Renal cortical epithelial cell (primary cell): ENCODE measurements around the gene FBXO21. TPM values are rescaled to one million over a fixed set of nuclear protein-coding genes. Genes with fewer than 3 reads are reported as not detected.
A peak's percentile ranks its signal among the peaks of the same experiment; 100 is the strongest.
"Not testable (repeated sequence)": the region's sequence is repeated elsewhere in the genome, so short reads cannot be mapped to it uniquely, and the experiment has no call there.

ENCODE experiments used
- DNase-seq: peaks from one replicate; pipeline ENCODE4 v3.0.0-alpha.2; 2011; ENCODE audit warnings: low read depth
- total RNA-seq: library from RNA; depleted of rRNA; stranded (reverse); fragments of >200 nt; gene quantifications from 2 replicates; pipeline ENCODE4 v1.2.3, GENCODE V29; 2014

The FBXO21 gene
- total RNA-seq = 110 and 129 TPM in 2 replicates

- DNase-seq = peak; percentile 43
Measured at GRCh38 chr12:117190210-117190781, at the start of gene FBXO21. Gene FBXO21 (minus strand): TSS chr12:117190470. CDS start chr12:117190456, 14 bp downstream.

- peak; percentile 37 for DNase-seq
Measured at GRCh38 chr12:117236456-117237001, 46.3 kb upstream of the FBXO21 start.

- no peak for DNase-seq
Measured at GRCh38 chr12:117235261-117235660, 45.0 kb upstream of the FBXO21 start.

GRCh38 chr12:117234441-117234840 is 44.2 kb upstream of the FBXO21 start:
- no peak for DNase-seq

GRCh38 chr12:117231750-117232149 is 41.5 kb upstream of the FBXO21 start:
- DNase-seq = no peak

GRCh38 chr12:117228239-117228638 is 38.0 kb upstream of the FBXO21 start:
- DNase-seq = peak; percentile 5

- DNase-seq = no peak
Measured at GRCh38 chr12:117227000-117227653, 36.9 kb upstream of the FBXO21 start.

GRCh38 chr12:117226505-117226904 is 36.2 kb upstream of the FBXO21 start:
- no peak for DNase-seq

- DNase-seq = no peak
Measured at GRCh38 chr12:117225179-117225578, 34.9 kb upstream of the FBXO21 start.

GRCh38 chr12:117220947-117221346 is 30.7 kb upstream of the FBXO21 start:
- not testable (repeated sequence) for DNase-seq

- DNase-seq = no peak
Measured at GRCh38 chr12:117218149-117218548, 27.9 kb upstream of the FBXO21 start.

GRCh38 chr12:117216686-117217085 is 26.4 kb upstream of the FBXO21 start:
- DNase-seq = no peak

GRCh38 chr12:117214797-117215196 is 24.5 kb upstream of the FBXO21 start:
- no peak for DNase-seq

GRCh38 chr12:117213295-117213808 is 23.1 kb upstream of the FBXO21 start:
- DNase-seq = no peak

- DNase-seq = peak; percentile 67
Measured at GRCh38 chr12:117212563-117213190, 22.4 kb upstream of the FBXO21 start.

GRCh38 chr12:117210266-117210918 is 20.1 kb upstream of the FBXO21 start:
- no peak for DNase-seq

GRCh38 chr12:117209626-117210025 is 19.4 kb upstream of the FBXO21 start:
- no peak for DNase-seq

GRCh38 chr12:117208811-117209455 is 18.7 kb upstream of the FBXO21 start:
- no peak for DNase-seq

- DNase-seq = no peak
Measured at GRCh38 chr12:117208206-117208605, 17.9 kb upstream of the FBXO21 start.

GRCh38 chr12:117207675-117208074 is 17.4 kb upstream of the FBXO21 start:
- DNase-seq = no peak

GRCh38 chr12:117202556-117202955 is 12.3 kb upstream of the FBXO21 start:
- no peak for DNase-seq

- no peak for DNase-seq
Measured at GRCh38 chr12:117202033-117202432, 11.8 kb upstream of the FBXO21 start.
